22Rv1 (cell line): Measurements from ENCODE around the gene ATG14.

Experiments used
- ZFX ChIP-seq: fragments of 450-650 bp; IDR thresholded peaks from 2 replicates; pipeline ENCODE4 v1.6.1; 2017; ENCODE audit warnings: antibody characterized with exemption, borderline replicate concordance
- TF ChIP-seq, protein P1 (sequence below): fragments of 450-650 bp; IDR thresholded peaks from 2 replicates; pipeline ENCODE4 v1.5.1; 2017; ENCODE audit warnings: mild to moderate bottlenecking

- TF ChIP-seq, protein P1, sequence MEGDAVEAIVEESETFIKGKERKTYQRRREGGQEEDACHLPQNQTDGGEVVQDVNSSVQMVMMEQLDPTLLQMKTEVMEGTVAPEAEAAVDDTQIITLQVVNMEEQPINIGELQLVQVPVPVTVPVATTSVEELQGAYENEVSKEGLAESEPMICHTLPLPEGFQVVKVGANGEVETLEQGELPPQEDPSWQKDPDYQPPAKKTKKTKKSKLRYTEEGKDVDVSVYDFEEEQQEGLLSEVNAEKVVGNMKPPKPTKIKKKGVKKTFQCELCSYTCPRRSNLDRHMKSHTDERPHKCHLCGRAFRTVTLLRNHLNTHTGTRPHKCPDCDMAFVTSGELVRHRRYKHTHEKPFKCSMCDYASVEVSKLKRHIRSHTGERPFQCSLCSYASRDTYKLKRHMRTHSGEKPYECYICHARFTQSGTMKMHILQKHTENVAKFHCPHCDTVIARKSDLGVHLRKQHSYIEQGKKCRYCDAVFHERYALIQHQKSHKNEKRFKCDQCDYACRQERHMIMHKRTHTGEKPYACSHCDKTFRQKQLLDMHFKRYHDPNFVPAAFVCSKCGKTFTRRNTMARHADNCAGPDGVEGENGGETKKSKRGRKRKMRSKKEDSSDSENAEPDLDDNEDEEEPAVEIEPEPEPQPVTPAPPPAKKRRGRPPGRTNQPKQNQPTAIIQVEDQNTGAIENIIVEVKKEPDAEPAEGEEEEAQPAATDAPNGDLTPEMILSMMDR = no peak
- TF ChIP-seq ZFX = no peak
These were observed 55.7 kb downstream of the ATG14 start for GRCh38 chr14:55355922-55356321.
